B cell (primary cell): ENCODE results near the gene TRAPPC11. TPM values are rescaled to one million over a fixed set of nuclear protein-coding genes. Genes with fewer than 3 reads are reported as not detected.

Experiments
- ATAC-seq: fragments of 200-7000 bp; cut with Tn5 transposase; one replicate; pipeline ENCODE4 v1.10.0; 2021; ENCODE audit warnings: low read depth, mild to moderate bottlenecking, moderate number of reproducible peaks, moderate library complexity
- CTCF ChIA-PET: fragments of 350-600 bp; sonication (Branson Sonifier 250); formaldehyde crosslinking; loops from one replicate; lab custom pipeline; 2021; ENCODE audit warnings: antibody characterized with exemption, inconsistent platforms; lab: Charles Lee
- POLR2A ChIA-PET: fragments of 350-600 bp; sonication (Branson Sonifier 250); formaldehyde crosslinking; loops from one replicate; lab custom pipeline; 2021; ENCODE audit warnings: antibody characterized with exemption; lab: Charles Lee
- DNase-seq: peaks from one replicate; pipeline ENCODE4 v3.0.0; 2013
- H2AFZ ChIP-seq: 2 replicates; pipeline ENCODE4 v1.6.1; 2012; ENCODE audit warnings: mild to moderate bottlenecking, low read depth, low read length; ENCODE audit not compliant: insufficient read depth, poor library complexity, severe bottlenecking
- H3K27ac ChIP-seq, 2 donors: 1 replicate in 1 of 2; 2 replicates in 1 of 2; pipeline ENCODE4 v1.5.1; 2012 to 2013; ENCODE audit warnings: low read length in 2 of 2, mild to moderate bottlenecking in 2 of 2, moderate library complexity in 1 of 2
- H3K27me3 ChIP-seq, 4 experiments: fragments of 200-600 bp in 1 of 4; sonication (generic) in 1 of 4; replicated peaks in 1 of 4; 1 replicate in 2 of 4; 2 replicates in 2 of 4; pipeline versions ENCODE4 v1.6.1 to v1.7.0; 2013 to 2016; ENCODE audit warnings: low read length in 3 of 4, mild to moderate bottlenecking in 2 of 4, mixed read lengths in 1 of 4, moderate library complexity in 1 of 4; ENCODE audit not compliant: insufficient read depth in 4 of 4, control insufficient read depth in 3 of 4; ENCODE audit errors: control extremely low read depth in 1 of 4
- H3K36me3 ChIP-seq, 2 experiments: replicated peaks in 1 of 2; 1 replicate in 1 of 2; 2 replicates in 1 of 2; pipeline versions ENCODE4 v1.6.1 to v1.7.1; 2013; ENCODE audit warnings: low read length in 1 of 2; ENCODE audit not compliant: insufficient read depth in 2 of 2, control insufficient read depth in 1 of 2; ENCODE audit errors: control extremely low read depth in 1 of 2, extremely low read depth in 1 of 2
- H3K4me1 ChIP-seq, 2 donors: fragments of 200-600 bp in 1 of 2; sonication (generic) in 1 of 2; 1 replicate in 1 of 2; 2 replicates in 1 of 2; pipeline versions ENCODE4 v1.5.1 to v1.6.1; 2013 to 2017; ENCODE audit warnings: low read length in 2 of 2; ENCODE audit not compliant: control insufficient read depth in 2 of 2, insufficient read depth in 2 of 2
- H3K4me2 ChIP-seq: replicated peaks from 2 replicates; pipeline ENCODE3; 2012; ENCODE audit warnings: mild to moderate bottlenecking, low read depth, low read length; ENCODE audit not compliant: poor library complexity, severe bottlenecking
- H3K4me3 ChIP-seq, 5 experiments: fragments of 200-600 bp in 1 of 5; sonication (generic) in 1 of 5; 1 replicate in 3 of 5; 2 replicates in 2 of 5; pipeline versions ENCODE4 v1.5.1 to v1.7.0; 2011 to 2016; ENCODE audit warnings: low read length in 4 of 5, mild to moderate bottlenecking in 4 of 5, low read depth in 2 of 5, control low read depth in 1 of 5, moderate library complexity in 1 of 5; ENCODE audit not compliant: insufficient read depth in 1 of 5; ENCODE audit errors: control extremely low read depth in 1 of 5, extremely low read depth in 1 of 5
- H3K79me2 ChIP-seq: fragments of 200-600 bp; sonication (generic); one replicate; pipeline ENCODE4 v1.6.0; 2016; ENCODE audit warnings: low read length; ENCODE audit not compliant: control insufficient read depth, insufficient read depth
- H3K9ac ChIP-seq: fragments of 200-600 bp; sonication (generic); 2 replicates; pipeline ENCODE4 v1.6.1; 2017; ENCODE audit warnings: mild to moderate bottlenecking, low read length, moderate library complexity
- H3K9me3 ChIP-seq, 3 donors: one replicate each; pipeline versions ENCODE4 v1.6.1 to v1.7.1; 2013; ENCODE audit warnings: low read length in 2 of 3; ENCODE audit not compliant: control insufficient read depth in 2 of 3, insufficient read depth in 1 of 3; ENCODE audit errors: control extremely low read depth in 1 of 3
- H4K20me1 ChIP-seq: 2 replicates; pipeline ENCODE4 v1.6.0; 2012; ENCODE audit warnings: mild to moderate bottlenecking, low read length; ENCODE audit not compliant: insufficient read depth, control insufficient read depth, poor library complexity, severe bottlenecking
- H3K27ac Mint-ChIP-seq: one replicate; pipeline ENCODE4 v1.8.0; 2021; ENCODE audit warnings: mixed read lengths
- H3K27me3 Mint-ChIP-seq: one replicate; pipeline ENCODE4 v1.8.0; 2021; ENCODE audit warnings: mixed read lengths
- H3K4me1 Mint-ChIP-seq: one replicate; pipeline ENCODE4 v1.8.0; 2021; ENCODE audit warnings: mixed read lengths
- H3K4me3 Mint-ChIP-seq: one replicate; pipeline ENCODE4 v1.8.0; 2021; ENCODE audit warnings: mixed read lengths
- H3K9me3 Mint-ChIP-seq: one replicate; pipeline ENCODE4 v1.8.0; 2022; ENCODE audit warnings: mixed read lengths; ENCODE audit not compliant: insufficient read depth
- CTCF ChIP-seq: fragments of 200-600 bp; IDR thresholded peaks from one replicate; pipeline ENCODE4 v1.8.0; 2022; ENCODE audit warnings: antibody characterized with exemption, mild to moderate bottlenecking
- EZH2 ChIP-seq: IDR thresholded peaks from 2 replicates; pipeline ENCODE4 v1.6.1; 2012; ENCODE audit warnings: borderline replicate concordance, low read depth, mild to moderate bottlenecking, moderate library complexity, low read length; ENCODE audit not compliant: insufficient read depth, poor library complexity, severe bottlenecking
- WGBS: methylation state at CpG from one replicate; pipeline ENCODE4 v1.1.5; 2013; ENCODE audit warnings: missing lambda C conversion rate; ENCODE audit not compliant: insufficient coverage; 5-methylcytosine and 5-hydroxymethylcytosine counted together
- intact Hi-C: fragments of 100-400 bp; cut with micrococcal nuclease; formaldehyde crosslinking; loops from one replicate; pipeline ENCODE4 v1.10.0; 2022
- polyA plus RNA-seq: library from polyadenylated mRNA; depleted of rRNA; stranded (reverse); fragments of >200 nt; gene quantifications from 2 replicates; pipeline ENCODE4 v1.2.3, GENCODE V29; 2012
- total RNA-seq, 2 donors: library from RNA; stranded (reverse); fragments of 120-200 nt in 1 of 2; gene quantifications; 1 replicate in 1 of 2; 2 replicates in 1 of 2; pipeline versions ENCODE4 v1.2.3 to v1.2.4, GENCODE V29; 2013 to 2022

Gene TRAPPC11
- total and polyA plus RNA-seq, 2 donors (not counting 1 experiment from before 2014, with no cell fraction given) = 23.5 to 53.8 TPM

GRCh38 chr4:183700407-183700806 is 41.3 kb downstream of the TRAPPC11 start:
- Histone ChIP-seq H3K4me3 (no peak overlapping the region), H3K9ac (no peak overlapping the region), H3K27ac (no peak overlapping the region), H3K9me3 (peaks cover 0 to 4% (median 0%) of the 10 kb centered on the region in 3 donors), H3K27me3 (no peaks in the 10 kb centered on the region), H4K20me1 (no peaks in the 10 kb centered on the region), H3K4me1 (no peaks in the 10 kb centered on the region), H2AFZ (no peak overlapping the region), H3K79me2 (no peaks in the 10 kb centered on the region), H3K36me3 (peaks cover 13 to 83% of the 10 kb centered on the region in 2 experiments), H3K4me2 (no peak overlapping the region)
- Mint-ChIP-seq H3K27me3 (no peaks in the 10 kb centered on the region), H3K27ac (no peak overlapping the region), H3K4me1 (no peaks in the 10 kb centered on the region), H3K4me3 (no peak overlapping the region), H3K9me3 (no peaks in the 10 kb centered on the region)
- ChIA-PET CTCF (no interaction called here), POLR2A (no interaction called here)
- no peak for TF ChIP-seq EZH2
- TF ChIP-seq CTCF = no peak
- intact Hi-C loops = no loop called here
- DNase-seq = no peak
- 100% methylated on average over 2 of the region's 4 CpGs for WGBS
- ATAC-seq = no peak

GRCh38 chr4:183702492-183702891 is 43.4 kb downstream of the TRAPPC11 start:
- intact Hi-C loops = no loop called here
- no peak overlapping the region for H3K4me2 ChIP-seq
- TF ChIP-seq EZH2 = no peak
- TF ChIP-seq CTCF = no peak
- no peaks in the 10 kb centered on the region for H3K4me1 ChIP-seq
- ChIA-PET CTCF (no interaction called here), POLR2A (no interaction called here)
- H2AFZ ChIP-seq = no peak overlapping the region
- H4K20me1 ChIP-seq = no peaks in the 10 kb centered on the region
- no CpG with 5 or more reads among the region's 1 CpG for WGBS
- no peak overlapping the region for H3K4me3 Mint-ChIP-seq
- no peak for DNase-seq
- no peak overlapping the region for H3K27ac ChIP-seq
- H3K27me3 ChIP-seq = no peaks in the 10 kb centered on the region
- H3K79me2 ChIP-seq = no peaks in the 10 kb centered on the region
- peaks cover 0 to 4% (median 0%) of the 10 kb centered on the region in 3 donors for H3K9me3 ChIP-seq
- no peak overlapping the region for H3K27ac Mint-ChIP-seq
- H3K4me1 Mint-ChIP-seq = no peaks in the 10 kb centered on the region
- no peak for ATAC-seq
- H3K36me3 ChIP-seq = peaks cover 14 to 80% of the 10 kb centered on the region in 2 experiments
- no peak overlapping the region for H3K9ac ChIP-seq
- H3K27me3 Mint-ChIP-seq = no peaks in the 10 kb centered on the region
- H3K9me3 Mint-ChIP-seq = no peaks in the 10 kb centered on the region
- H3K4me3 ChIP-seq = no peak overlapping the region
